Measurements from ENCODE around the gene ANTXR1.

The ANTXR1 gene

DNA sequence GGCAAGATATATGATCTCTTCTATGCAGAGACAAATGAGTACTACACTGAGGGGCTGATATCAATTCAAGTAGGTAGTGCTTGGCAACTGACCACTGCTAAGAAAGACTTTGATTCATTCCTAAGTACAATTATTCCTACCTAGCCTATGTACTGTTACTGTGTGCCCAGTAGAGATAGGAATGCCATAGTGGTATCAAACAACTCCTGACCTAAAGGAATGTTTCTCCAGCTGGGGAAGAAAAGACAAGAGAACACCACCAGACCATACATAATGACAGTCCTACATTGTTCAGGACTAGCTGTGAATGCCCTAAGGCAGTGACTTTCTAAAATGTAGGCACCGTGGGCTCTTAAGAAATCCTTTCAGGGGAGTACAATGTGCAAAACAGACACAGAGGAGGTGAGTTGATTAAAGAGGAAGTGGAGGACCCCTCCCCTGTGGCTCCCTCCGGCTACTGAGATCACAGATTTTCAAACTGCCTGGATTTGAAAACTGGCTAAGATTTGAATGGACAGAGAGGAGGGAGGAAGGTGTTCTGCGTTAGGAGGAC is 89.1 kb downstream of the ANTXR1 start:
- no peak for DNase-seq

GRCh38 chr2:69103419-69103818 is 90.4 kb downstream of the ANTXR1 start:
- no peak for DNase-seq

- no peak for DNase-seq
Measured at GRCh38 chr2:69104261-69104660, 91.3 kb downstream of the ANTXR1 start.

- DNase-seq: no peak
Measured at GRCh38 chr2:69109255-69109654, 96.3 kb downstream of the ANTXR1 start.

GRCh38 chr2:69111076-69111475 is 98.1 kb downstream of the ANTXR1 start:
- no peak for DNase-seq

DNA sequence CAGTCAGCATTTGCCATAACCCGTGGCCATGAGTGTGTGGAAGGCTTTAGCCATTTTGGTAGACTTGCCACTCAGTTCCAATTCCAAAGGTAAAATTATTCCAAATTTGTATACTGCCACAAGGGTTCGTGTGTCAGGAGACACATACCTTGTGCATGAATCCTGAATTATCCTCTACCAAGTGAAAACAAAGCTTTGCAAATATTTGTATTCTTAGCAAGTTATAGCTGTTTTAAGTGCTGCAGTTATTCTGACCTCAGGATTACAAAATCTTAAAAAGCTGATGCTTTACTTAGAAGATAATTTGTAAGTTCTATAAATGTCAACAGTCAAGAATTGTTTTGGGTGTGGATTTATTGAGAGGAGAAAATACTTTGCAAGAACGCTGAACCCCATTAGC is 100.6 kb downstream of the ANTXR1 start:
- no peak for DNase-seq

GRCh38 chr2:69114534-69114933 is 101.6 kb downstream of the ANTXR1 start:
- DNase-seq: no peak

- no peak for DNase-seq
Measured at GRCh38 chr2:69116438-69116837, 103.5 kb downstream of the ANTXR1 start.

DNA sequence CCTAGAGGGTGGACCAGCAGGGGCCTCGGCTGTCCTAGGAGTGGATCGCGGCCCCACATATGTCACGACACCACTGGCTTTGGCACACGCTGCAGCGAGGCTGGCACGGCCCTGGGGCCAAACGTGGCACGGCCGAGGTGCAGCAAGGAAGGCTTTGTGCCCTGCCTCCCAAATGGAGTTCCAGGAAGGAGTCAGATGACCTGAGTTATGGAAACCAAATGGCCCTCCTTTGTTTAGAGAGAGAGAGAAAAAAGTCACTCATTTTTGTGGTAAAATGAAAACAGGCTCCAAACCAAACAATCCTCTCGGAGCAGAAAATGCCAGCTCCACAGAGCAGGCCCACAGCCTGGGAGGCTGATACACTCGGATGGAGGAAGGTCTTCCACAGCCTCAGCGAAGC is 105.6 kb downstream of the ANTXR1 start:
- no peak for DNase-seq

DNA sequence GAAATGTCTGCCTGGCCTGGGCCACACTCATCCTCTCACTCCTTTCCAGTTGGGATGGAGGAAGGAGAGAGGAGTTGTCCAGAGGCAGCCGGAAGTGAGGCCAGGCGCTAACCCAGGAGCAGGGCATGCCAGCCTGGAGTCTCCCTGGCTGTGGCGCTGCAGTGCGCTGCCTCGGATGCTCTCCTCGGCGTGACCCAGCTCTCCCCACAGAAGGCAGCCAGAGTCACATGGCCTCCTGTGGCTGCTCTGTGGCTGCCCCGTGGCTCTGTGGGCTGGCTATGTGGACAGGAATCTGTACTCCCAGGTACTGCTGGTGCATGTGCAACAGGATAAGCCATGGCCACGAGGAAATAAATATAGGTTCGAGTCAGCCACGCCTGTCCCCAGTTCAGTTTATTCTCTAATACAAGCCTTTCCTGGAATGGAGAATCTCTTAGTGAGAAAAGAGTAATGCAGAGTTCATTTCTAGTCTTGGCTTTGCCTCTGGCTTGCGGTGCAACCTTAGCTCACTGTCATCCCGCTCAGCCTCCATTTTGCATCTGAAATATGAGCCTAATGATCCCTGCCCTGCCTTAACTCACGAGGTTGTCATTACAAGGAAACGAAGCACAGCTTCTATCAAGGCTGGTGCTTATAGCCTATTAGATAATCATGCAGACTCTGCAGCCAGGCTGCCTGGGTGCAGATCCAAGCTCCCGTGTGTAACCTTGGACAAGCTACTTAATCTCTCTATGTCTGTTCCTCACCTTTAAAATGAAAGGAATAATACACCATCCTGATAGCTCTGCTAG is 106.3 kb downstream of the ANTXR1 start:
- no peak for DNase-seq

DNA sequence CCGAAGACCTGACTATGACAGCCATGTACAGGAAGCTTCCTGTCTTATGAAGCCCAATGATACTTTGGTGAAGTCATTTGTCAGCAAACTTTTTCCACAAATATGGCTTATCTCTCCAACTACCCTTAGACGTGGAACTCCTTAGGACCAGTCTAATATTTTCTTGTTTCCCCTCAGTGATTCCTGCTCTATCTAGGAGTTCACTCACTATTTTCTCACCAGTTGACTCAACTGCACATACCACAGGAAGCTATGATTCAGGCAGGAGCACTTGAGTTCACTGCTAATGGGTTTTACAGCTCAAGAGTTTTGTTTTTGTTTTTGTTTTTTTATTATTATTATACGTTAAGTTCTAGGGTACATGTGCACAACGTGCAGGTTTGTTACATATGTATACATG is 109.3 kb downstream of the ANTXR1 start:
- DNase-seq: no peak

DNA sequence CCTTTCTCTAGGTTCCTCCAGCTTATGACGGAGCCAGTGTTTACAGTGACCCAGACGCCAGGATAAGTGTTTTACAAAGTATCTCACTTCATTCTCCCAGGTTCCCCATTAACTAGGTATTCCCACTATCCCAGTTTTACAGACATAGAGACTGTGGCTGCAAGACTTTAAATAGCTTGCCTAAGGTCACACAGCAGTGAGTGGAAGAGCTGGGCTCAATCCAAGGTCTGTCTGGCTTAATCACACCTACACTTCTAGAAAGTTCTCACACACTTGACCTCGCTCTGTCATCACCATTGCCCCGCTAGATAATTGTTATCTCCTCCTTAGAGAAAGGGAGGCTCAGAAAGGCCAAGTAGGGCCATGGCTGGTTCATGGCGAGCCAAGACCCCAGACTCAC is 110.2 kb downstream of the ANTXR1 start:
- DNase-seq: no peak

- no peak for DNase-seq
Measured at GRCh38 chr2:69124343-69124742, 111.4 kb downstream of the ANTXR1 start.

DNA sequence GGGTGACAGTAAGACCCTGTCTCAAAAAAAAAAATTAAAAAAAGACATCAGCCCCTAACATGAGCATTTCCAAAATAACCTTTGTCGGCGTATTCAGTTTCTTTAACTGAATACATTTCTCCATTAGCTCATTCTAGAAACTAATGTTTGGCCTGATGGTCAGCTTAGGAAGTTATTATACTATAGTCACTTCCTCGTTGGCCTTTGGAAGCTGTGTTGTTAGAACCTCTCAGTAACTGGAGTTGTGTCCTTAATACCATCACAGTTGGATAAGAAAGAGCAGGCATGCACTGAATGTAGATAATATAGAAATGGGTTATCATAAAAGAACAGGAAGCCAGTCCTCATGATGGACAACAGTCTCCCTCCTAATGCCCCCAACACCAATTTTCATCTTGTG is 112.8 kb downstream of the ANTXR1 start:
- DNase-seq: no peak

DNA sequence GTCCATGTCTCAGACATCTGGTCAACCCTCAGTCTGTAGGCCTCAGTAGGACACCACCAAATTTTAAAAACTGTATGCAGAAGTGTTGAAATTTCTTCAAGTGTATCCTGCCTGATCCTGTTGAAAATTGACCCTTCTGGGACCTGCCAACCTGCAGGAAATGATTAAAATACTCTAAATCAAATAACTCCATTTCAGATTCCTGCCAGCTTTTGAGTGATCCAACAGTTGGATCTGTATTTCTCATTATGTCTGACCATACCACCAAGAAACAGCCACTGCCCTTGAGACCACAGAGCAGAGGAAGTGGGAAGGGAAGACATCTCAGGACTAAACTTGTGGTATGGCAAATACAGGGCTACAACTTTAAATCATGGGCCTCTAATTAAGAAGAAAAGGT is 113.4 kb downstream of the ANTXR1 start:
- DNase-seq: no peak

DNA sequence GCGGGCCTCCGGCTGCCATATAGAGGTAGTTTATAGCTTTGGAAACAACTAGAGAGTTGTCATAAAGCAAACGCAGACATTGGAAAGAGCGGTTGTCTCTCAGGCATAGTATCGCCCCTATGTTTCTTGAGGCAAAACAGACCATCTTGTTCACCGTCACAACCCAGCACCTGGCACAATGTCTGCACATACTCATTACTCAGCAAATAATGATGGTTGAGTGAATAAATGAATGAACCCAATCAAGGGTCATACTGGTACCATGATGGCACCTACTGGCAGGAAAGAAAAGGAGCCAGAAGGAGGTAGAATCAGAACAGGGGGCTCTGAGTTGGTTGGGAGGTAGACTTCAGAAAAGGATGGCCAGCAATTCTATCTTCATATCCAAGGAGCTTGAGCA is 118.5 kb downstream of the ANTXR1 start:
- DNase-seq: no peak

GRCh38 chr2:69131983-69132675 is 119.2 kb downstream of the ANTXR1 start:
- no peak for DNase-seq

GRCh38 chr2:69132960-69133590 is 120.1 kb downstream of the ANTXR1 start:
- DNase-seq: no peak

GRCh38 chr2:69133898-69134297 is 120.9 kb downstream of the ANTXR1 start:
- DNase-seq: no peak

GRCh38 chr2:69134306-69134945 is 121.4 kb downstream of the ANTXR1 start:
- no peak for DNase-seq

DNA sequence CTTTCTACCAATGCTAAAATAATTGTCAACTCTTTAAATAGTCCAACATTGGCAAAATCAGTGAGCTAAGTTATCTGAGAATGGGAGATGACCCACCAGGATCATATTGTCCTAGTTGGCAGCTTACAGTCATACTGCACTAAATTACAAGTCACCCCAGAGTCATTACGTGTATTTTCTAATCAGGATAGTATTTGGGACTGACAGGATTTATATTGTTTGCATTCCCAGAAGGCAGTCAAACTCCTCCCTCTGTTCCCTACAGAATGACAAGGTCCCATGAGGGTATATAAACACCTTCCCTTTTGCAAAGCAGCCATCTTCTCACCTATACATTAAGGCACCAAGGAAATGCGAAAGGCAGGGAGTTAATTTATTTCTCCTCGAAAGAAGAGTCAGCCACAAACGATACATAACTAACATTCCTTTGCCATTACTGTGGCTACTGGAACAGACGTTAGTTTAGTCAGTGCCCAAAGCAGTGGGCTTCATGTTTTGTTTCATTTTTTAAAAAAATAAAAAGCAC is 125.3 kb downstream of the ANTXR1 start:
- no peak for DNase-seq

- DNase-seq: no peak
Measured at GRCh38 chr2:69138793-69139459, 125.9 kb downstream of the ANTXR1 start.

Data from NCI-H2081 treated with DMSO at 0.1 percent for 48 hours (cell line).